ENCODE data around the gene NEU4.

NEU4 gene

GRCh38 chr2:241852116-241852980 lies 43.4 kb downstream of the NEU4 start:
- no peak for TF ChIP-seq CTCF (IDR thresholded peaks at IDR 0.05; ENCODE audit: control insufficient read depth, extremely low read depth, insufficient read depth)
- no peak for DNase-seq (ENCODE audit: low read depth)
- H3K4me3 ChIP-seq (ENCODE audit: low read depth, low read length) = no peak overlapping the region

- DNase-seq (ENCODE audit: low read depth) = no peak
- TF ChIP-seq CTCF (IDR thresholded peaks at IDR 0.05; ENCODE audit: control insufficient read depth, extremely low read depth, insufficient read depth) = no peak
- H3K4me3 ChIP-seq (ENCODE audit: low read depth, low read length) = no peak overlapping the region
Measured at GRCh38 chr2:241852981-241853631, 44.1 kb downstream of the NEU4 start.

- no peak for DNase-seq (ENCODE audit: low read depth)
- no peak overlapping the region for H3K4me3 ChIP-seq (ENCODE audit: low read depth, low read length)
- TF ChIP-seq CTCF (IDR thresholded peaks at IDR 0.05; ENCODE audit: control insufficient read depth, extremely low read depth, insufficient read depth) = no peak
Measured at GRCh38 chr2:241853651-241854341, 44.8 kb downstream of the NEU4 start.

- TF ChIP-seq CTCF (IDR thresholded peaks at IDR 0.05; ENCODE audit: control insufficient read depth, extremely low read depth, insufficient read depth) = no peak
- no peak overlapping the region for H3K4me3 ChIP-seq (ENCODE audit: low read depth, low read length)
- DNase-seq (ENCODE audit: low read depth) = no peak
Measured at GRCh38 chr2:241854342-241855244, 45.6 kb downstream of the NEU4 start.

- H3K4me3 ChIP-seq (ENCODE audit: low read depth, low read length) = no peak overlapping the region
- no peak for DNase-seq (ENCODE audit: low read depth)
- TF ChIP-seq CTCF (IDR thresholded peaks at IDR 0.05; ENCODE audit: control insufficient read depth, extremely low read depth, insufficient read depth) = no peak
Measured at GRCh38 chr2:241855245-241855887, 46.4 kb downstream of the NEU4 start.
